Measurements from ENCODE around the gene NKAIN2. TPM values are rescaled to one million over a fixed set of nuclear protein-coding genes. Genes with fewer than 3 reads are reported as not detected.
A peak's percentile ranks its signal among the peaks of the same experiment; 100 is the strongest.
"Not testable (repeated sequence)": the region's sequence is repeated elsewhere in the genome, so short reads cannot be mapped to it uniquely, and the experiment has no call there.

NKAIN2 gene
- total RNA-seq, 1 donor from 2014 or later: 4.0 TPM

DNA sequence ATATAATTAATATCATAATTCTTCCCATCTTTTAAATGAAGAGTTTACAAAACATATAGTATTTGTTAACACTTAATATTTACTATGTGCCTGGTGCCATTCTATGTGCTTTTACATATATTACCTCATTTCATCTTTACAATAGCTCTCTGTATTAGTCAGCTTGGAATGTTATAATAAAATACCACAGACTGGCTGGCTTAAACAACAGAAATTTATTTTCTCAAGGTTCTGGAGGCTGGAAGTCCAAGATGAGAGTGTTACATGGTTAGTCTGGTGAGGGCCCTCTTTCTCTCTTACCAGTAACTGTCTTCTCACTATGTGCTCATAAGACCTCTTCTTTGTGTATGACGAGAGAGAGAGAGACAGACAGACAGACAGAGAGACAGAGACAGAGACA is 110.2 kb downstream of the NKAIN2 start:
- Mint-ChIP-seq H3K27me3 (ENCODE audit: low read depth) (peaks cover 8% of the 10 kb centered on the region), H3K4me3 (ENCODE audit: unreplicated experiment) (no peak overlapping the region), H3K9me3 (ENCODE audit: low read depth) (peaks cover 4% of the 10 kb centered on the region), H3K27ac (ENCODE audit: unreplicated experiment) (peak overlapping the region; percentile 14), H3K36me3 (ENCODE audit: low read depth) (no peaks in the 10 kb centered on the region), H3K4me1 (ENCODE audit: low read depth) (peaks cover 10% of the 10 kb centered on the region)
- DNase-seq (ENCODE audit: low spot score): no peak
- no peak for TF ChIP-seq CTCF (IDR thresholded peaks at IDR 0.05)

DNA sequence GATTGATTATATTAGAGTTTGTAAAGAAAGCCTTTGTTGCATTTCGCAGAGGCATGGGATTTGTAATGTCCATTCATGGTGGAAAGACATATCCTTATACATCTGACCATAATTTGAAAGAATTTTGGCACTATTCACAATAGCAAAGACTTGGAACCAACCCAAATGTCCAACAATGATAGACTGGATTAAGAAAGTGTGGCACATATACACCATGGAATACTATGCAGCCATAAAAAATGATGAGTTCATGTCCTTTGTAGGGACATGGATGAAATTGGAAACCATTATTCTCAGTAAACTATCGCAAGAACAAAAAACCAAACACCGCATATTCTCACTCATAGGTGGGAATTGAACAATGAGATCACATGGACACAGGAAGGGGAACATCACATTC is 119.7 kb downstream of the NKAIN2 start:
- H3K4me3 Mint-ChIP-seq (ENCODE audit: unreplicated experiment); H3K36me3 Mint-ChIP-seq (ENCODE audit: low read depth); H3K27me3 Mint-ChIP-seq (ENCODE audit: low read depth); DNase-seq (ENCODE audit: low spot score); H3K27ac Mint-ChIP-seq (ENCODE audit: unreplicated experiment); H3K9me3 Mint-ChIP-seq (ENCODE audit: low read depth): not testable (repeated sequence)
- H3K4me1 Mint-ChIP-seq (ENCODE audit: low read depth): peaks cover 26% of the 10 kb centered on the region

DNA sequence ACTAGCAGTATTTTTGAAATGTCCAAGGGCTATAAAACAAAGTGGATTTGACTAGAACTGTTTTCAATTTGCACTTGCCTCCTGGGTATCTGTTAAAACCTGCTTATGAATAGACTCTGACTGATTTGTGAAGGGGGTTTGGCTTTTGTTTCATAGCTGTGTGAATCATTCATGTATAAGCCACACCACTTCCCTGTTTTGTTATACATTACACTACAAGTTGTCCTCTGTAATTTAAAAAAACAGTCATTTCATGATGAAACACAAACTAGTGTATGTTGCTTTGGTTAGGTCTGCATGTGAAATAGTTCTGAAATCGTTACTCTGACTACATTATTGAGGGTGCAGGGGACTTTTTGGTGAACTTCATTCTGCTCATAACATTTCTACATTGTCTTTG is 121.7 kb downstream of the NKAIN2 start:
- Mint-ChIP-seq H3K4me1 (ENCODE audit: low read depth) (peaks cover 31% of the 10 kb centered on the region), H3K4me3 (ENCODE audit: unreplicated experiment) (no peak overlapping the region)
- no peak for DNase-seq (ENCODE audit: low spot score)

GRCh38 chr6:123925842-123926399 is 122.3 kb downstream of the NKAIN2 start:
- peaks cover 4% of the 10 kb centered on the region for H3K9me3 Mint-ChIP-seq (ENCODE audit: low read depth)
- peaks cover 31% of the 10 kb centered on the region for H3K4me1 Mint-ChIP-seq (ENCODE audit: low read depth)
- no peak for TF ChIP-seq CTCF (IDR thresholded peaks at IDR 0.05)
- no peaks in the 10 kb centered on the region for H3K27me3 Mint-ChIP-seq (ENCODE audit: low read depth)
- DNase-seq (ENCODE audit: low spot score): no peak
- no peak overlapping the region for H3K4me3 Mint-ChIP-seq (ENCODE audit: unreplicated experiment)
- H3K36me3 Mint-ChIP-seq (ENCODE audit: low read depth): no peaks in the 10 kb centered on the region
- H3K27ac Mint-ChIP-seq (ENCODE audit: unreplicated experiment): no peak overlapping the region

More for the DNA sequence above, 121.7 kb downstream of the NKAIN2 start:
- TF ChIP-seq CTCF (IDR thresholded peaks at IDR 0.05): no peak
- Mint-ChIP-seq H3K27me3 (ENCODE audit: low read depth) (no peaks in the 10 kb centered on the region), H3K27ac (ENCODE audit: unreplicated experiment) (no peak overlapping the region), H3K9me3 (ENCODE audit: low read depth) (peaks cover 4% of the 10 kb centered on the region), H3K36me3 (ENCODE audit: low read depth) (no peaks in the 10 kb centered on the region)

DNA sequence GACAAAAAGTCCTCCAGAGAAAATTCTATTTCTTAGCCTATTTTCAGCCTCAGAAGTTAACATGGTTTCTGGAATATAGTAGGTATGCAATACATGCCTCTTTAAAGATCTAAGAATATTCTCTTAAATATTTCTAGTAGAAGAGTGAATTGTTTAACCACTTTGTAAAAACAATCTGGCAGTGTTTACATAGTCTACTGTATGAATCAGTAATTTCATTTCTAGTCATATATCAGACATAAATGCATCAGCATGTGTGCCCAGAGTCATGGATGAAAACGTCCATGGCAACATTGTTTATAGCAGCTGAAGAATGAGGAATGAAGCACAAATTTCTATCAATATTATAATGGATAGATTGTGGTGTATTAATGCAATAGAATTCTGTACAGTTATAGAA is 124.9 kb downstream of the NKAIN2 start:
- Mint-ChIP-seq H3K9me3 (ENCODE audit: low read depth) (no peaks in the 10 kb centered on the region), H3K4me1 (ENCODE audit: low read depth) (peaks cover 31% of the 10 kb centered on the region), H3K27me3 (ENCODE audit: low read depth) (no peaks in the 10 kb centered on the region), H3K36me3 (ENCODE audit: low read depth) (no peaks in the 10 kb centered on the region), H3K27ac (ENCODE audit: unreplicated experiment) (no peak overlapping the region), H3K4me3 (ENCODE audit: unreplicated experiment) (no peak overlapping the region)
- DNase-seq (ENCODE audit: low spot score): no peak
- TF ChIP-seq CTCF (IDR thresholded peaks at IDR 0.05): no peak

DNA sequence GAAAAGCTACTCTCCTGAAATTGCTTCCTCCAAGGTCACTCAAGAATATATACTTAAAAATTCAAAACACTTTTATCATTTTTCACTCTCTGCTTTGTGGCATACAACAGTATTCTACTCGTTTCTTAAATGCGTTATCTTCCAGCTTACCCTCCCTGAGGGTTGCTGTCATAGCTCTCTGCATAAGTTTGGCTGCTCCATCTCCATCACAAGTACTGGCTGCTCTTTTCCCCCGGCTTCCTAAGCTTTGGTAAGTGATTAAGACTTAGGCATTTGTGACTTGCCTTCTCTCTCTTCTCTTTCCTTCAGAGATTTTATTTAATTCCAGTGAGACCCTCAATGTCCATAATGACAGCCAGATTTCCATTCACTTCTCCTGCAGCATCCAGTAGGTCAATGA is 128.3 kb downstream of the NKAIN2 start:
- Mint-ChIP-seq H3K27ac (ENCODE audit: unreplicated experiment) (no peak overlapping the region), H3K9me3 (ENCODE audit: low read depth) (no peaks in the 10 kb centered on the region), H3K27me3 (ENCODE audit: low read depth) (no peaks in the 10 kb centered on the region), H3K4me1 (ENCODE audit: low read depth) (peaks cover 15% of the 10 kb centered on the region), H3K4me3 (ENCODE audit: unreplicated experiment) (no peak overlapping the region), H3K36me3 (ENCODE audit: low read depth) (no peaks in the 10 kb centered on the region)
- no peak for TF ChIP-seq CTCF (IDR thresholded peaks at IDR 0.05)
- no peak for DNase-seq (ENCODE audit: low spot score)
